ENCODE results near the gene TXNRD1. TPM values are rescaled to one million over a fixed set of nuclear protein-coding genes. Genes with fewer than 3 reads are reported as not detected.

The TXNRD1 gene
- total RNA-seq, 2 donors from 2014 or later = 35.9 to 36.6 TPM

GRCh38 chr12:104315326-104316224, 100.0 kb downstream of the TXNRD1 start:
- H3K4me3 ChIP-seq = no peak overlapping the region
- 81 to 86% methylated on average over 10 of the region's 10 CpGs for WGBS, 2 donors

GRCh38 chr12:104316936-104317335, 101.4 kb downstream of the TXNRD1 start:
- no peaks in the 10 kb centered on the region for H3K9me3 ChIP-seq
- DNase-seq (no peak), ATAC-seq (no peak)
- intact Hi-C loops (cut with DNase I) = no loop called here
- no peak overlapping the region for H3K4me3 ChIP-seq
- H3K36me3 ChIP-seq (replicated peaks in 1 of 2; ENCODE audit: insufficient read depth in 1 of 2, low read depth in 2 of 2) = peaks cover 6 to 35% of the 10 kb centered on the region in 2 donors
- H3K27me3 ChIP-seq = no peaks in the 10 kb centered on the region
- H3K4me1 ChIP-seq = no peaks in the 10 kb centered on the region
- no peak overlapping the region for H3K27ac ChIP-seq
- TF ChIP-seq CTCF (IDR thresholded peaks at IDR 0.05) = no peak
- no peak for TF ChIP-seq POLR2A (IDR thresholded peaks at IDR 0.05)

More at GRCh38 chr12:104315326-104316224, 100.0 kb downstream of the TXNRD1 start:
- Histone ChIP-seq H3K9me3 (no peaks in the 10 kb centered on the region), H3K36me3 (replicated peaks in 1 of 2; ENCODE audit: insufficient read depth in 1 of 2, low read depth in 2 of 2) (peaks cover 0 to 28% of the 10 kb centered on the region in 2 donors), H3K4me1 (no peaks in the 10 kb centered on the region), H3K27ac (no peak overlapping the region), H3K27me3 (no peaks in the 10 kb centered on the region)
- TF ChIP-seq POLR2A (IDR thresholded peaks at IDR 0.05) (no peak), CTCF (IDR thresholded peaks at IDR 0.05) (no peak)
- no peak for ATAC-seq
- no peak for DNase-seq
- intact Hi-C loops (cut with DNase I) = no loop called here

GRCh38 chr12:104317538-104318210, 102.1 kb downstream of the TXNRD1 start:
- Histone ChIP-seq H3K27ac (no peak overlapping the region), H3K4me3 (no peak overlapping the region), H3K36me3 (replicated peaks in 1 of 2; ENCODE audit: insufficient read depth in 1 of 2, low read depth in 2 of 2) (peaks cover 6 to 31% of the 10 kb centered on the region in 2 donors), H3K27me3 (no peaks in the 10 kb centered on the region), H3K9me3 (no peaks in the 10 kb centered on the region), H3K4me1 (no peaks in the 10 kb centered on the region)
- ATAC-seq (no peak), DNase-seq (no peak)
- 93 to 94% methylated on average over 7 of the region's 7 CpGs for WGBS, 2 donors
- intact Hi-C loops (cut with DNase I) = no loop called here
- TF ChIP-seq CTCF (IDR thresholded peaks at IDR 0.05) (no peak), POLR2A (IDR thresholded peaks at IDR 0.05) (no peak)

GRCh38 chr12:104319028-104319427, 103.4 kb downstream of the TXNRD1 start:
- H3K4me1 ChIP-seq = no peaks in the 10 kb centered on the region
- DNase-seq (no peak), ATAC-seq (no peak)
- intact Hi-C loops (cut with DNase I) = no loop called here
- H3K27ac ChIP-seq = no peak overlapping the region
- no peak for TF ChIP-seq CTCF (IDR thresholded peaks at IDR 0.05)
- TF ChIP-seq POLR2A (IDR thresholded peaks at IDR 0.05) = no peak
- no peaks in the 10 kb centered on the region for H3K9me3 ChIP-seq
- H3K36me3 ChIP-seq (replicated peaks in 1 of 2; ENCODE audit: insufficient read depth in 1 of 2, low read depth in 2 of 2) = peaks cover 6 to 27% of the 10 kb centered on the region in 2 donors
- H3K27me3 ChIP-seq = no peaks in the 10 kb centered on the region
- no peak overlapping the region for H3K4me3 ChIP-seq
- 91 to 93% methylated on average over 1 of the region's 1 CpG for WGBS, 2 donors

Measured in body of pancreas (tissue), 4 donors.